ENCODE measurements around the gene ARHGAP6.

ARHGAP6 gene

GRCh38 chrX:11698702-11699101 lies 33.0 kb upstream of the ARHGAP6 start:
- Histone ChIP-seq H3K4me3 (no peak overlapping the region), H3K27ac (no peak overlapping the region), H3K36me3 (no peaks in the 10 kb centered on the region), H3K9me3 (no peaks in the 10 kb centered on the region), H3K27me3 (no peaks in the 10 kb centered on the region), H3K4me1 (no peaks in the 10 kb centered on the region)
- intact Hi-C loops (cut with DNase I; ENCODE audit: low total_unique reads), result no loop called here
- no peak for DNase-seq
- no peak for TF ChIP-seq CTCF (IDR thresholded peaks at IDR 0.05)

GRCh38 chrX:11688201-11688600 lies 22.5 kb upstream of the ARHGAP6 start:
- Histone ChIP-seq H3K4me3 (no peak overlapping the region), H3K27me3 (no peaks in the 10 kb centered on the region), H3K4me1 (no peaks in the 10 kb centered on the region), H3K9me3 (no peaks in the 10 kb centered on the region), H3K36me3 (no peaks in the 10 kb centered on the region), H3K27ac (no peak overlapping the region)
- TF ChIP-seq CTCF (IDR thresholded peaks at IDR 0.05), result no peak
- intact Hi-C loops (cut with DNase I; ENCODE audit: low total_unique reads), result no loop called here
- no peak for DNase-seq

- no peaks in the 10 kb centered on the region for H3K27me3 ChIP-seq
- TF ChIP-seq CTCF (IDR thresholded peaks at IDR 0.05), result no peak
- no peak overlapping the region for H3K27ac ChIP-seq
- no peaks in the 10 kb centered on the region for H3K9me3 ChIP-seq
- H3K36me3 ChIP-seq, result no peaks in the 10 kb centered on the region
- no peak overlapping the region for H3K4me3 ChIP-seq
- intact Hi-C loops (cut with DNase I; ENCODE audit: low total_unique reads), result no loop called here
- H3K4me1 ChIP-seq, result no peaks in the 10 kb centered on the region
- no peak for DNase-seq
These were observed 21.4 kb upstream of the ARHGAP6 start for GRCh38 chrX:11687157-11687556.

GRCh38 chrX:11683057-11683456 lies 17.3 kb upstream of the ARHGAP6 start:
- H3K9me3 ChIP-seq, result no peaks in the 10 kb centered on the region
- no peaks in the 10 kb centered on the region for H3K27me3 ChIP-seq
- H3K4me1 ChIP-seq, result peaks cover 0 to 8% (median 0%) of the 10 kb centered on the region in 4 donors
- TF ChIP-seq CTCF (IDR thresholded peaks at IDR 0.05), result no peak
- H3K4me3 ChIP-seq, result no peak overlapping the region
- intact Hi-C loops (cut with DNase I; ENCODE audit: low total_unique reads), result no loop called here
- H3K27ac ChIP-seq, result no peak overlapping the region
- no peaks in the 10 kb centered on the region for H3K36me3 ChIP-seq
- no peak for DNase-seq

- intact Hi-C loops (cut with DNase I; ENCODE audit: low total_unique reads), result no loop called here
- H3K27ac ChIP-seq, result no peak overlapping the region
- peak; percentile 11 to 13 for TF ChIP-seq CTCF (IDR thresholded peaks at IDR 0.05)
- no peaks in the 10 kb centered on the region for H3K9me3 ChIP-seq
- no peaks in the 10 kb centered on the region for H3K36me3 ChIP-seq
- DNase-seq, result peak in 1 of 2 donors; percentile 55
- no peaks in the 10 kb centered on the region for H3K27me3 ChIP-seq
- peaks cover 0 to 20% (median 0%) of the 10 kb centered on the region in 4 donors for H3K4me1 ChIP-seq
- no peak overlapping the region for H3K4me3 ChIP-seq
These were observed 12.4 kb upstream of the ARHGAP6 start for GRCh38 chrX:11678158-11678557.

GRCh38 chrX:11672213-11672612 lies 6.5 kb upstream of the ARHGAP6 start:
- Histone ChIP-seq H3K27me3 (no peaks in the 10 kb centered on the region), H3K4me3 (no peak overlapping the region), H3K9me3 (no peaks in the 10 kb centered on the region), H3K4me1 (peaks cover 0 to 3% (median 0%) of the 10 kb centered on the region in 4 donors), H3K36me3 (no peaks in the 10 kb centered on the region), H3K27ac (no peak overlapping the region)
- intact Hi-C loops (cut with DNase I; ENCODE audit: low total_unique reads), result no loop called here
- no peak for DNase-seq
- no peak for TF ChIP-seq CTCF (IDR thresholded peaks at IDR 0.05)
